Breast epithelium (tissue), 4 donors: ENCODE measurements around the gene CHEK1. TPM values are rescaled to one million over a fixed set of nuclear protein-coding genes. Genes with fewer than 3 reads are reported as not detected.

Source experiments
- DNase-seq, 2 donors: peaks; one replicate each; pipeline ENCODE4 v3.0.0-alpha.2; 2019; ENCODE audit warnings: low spot score in 2 of 2
- H3K27ac ChIP-seq, 2 donors: fragments of 200-600 bp; sonication (generic) in 1 of 2; one replicate each; pipeline ENCODE4 v1.5.1; 2016 to 2019; ENCODE audit warnings: mild to moderate bottlenecking in 1 of 2
- H3K27me3 ChIP-seq, 2 donors: fragments of 200-600 bp; sonication (generic) in 1 of 2; one replicate each; pipeline versions ENCODE4 v1.5.1 to v1.6.0; 2017 to 2019; ENCODE audit warnings: control low read depth in 1 of 2, mild to moderate bottlenecking in 1 of 2
- H3K36me3 ChIP-seq: fragments of 200-600 bp; one replicate; pipeline ENCODE4 v1.5.1; 2019
- H3K4me1 ChIP-seq, 2 donors: fragments of 200-600 bp; sonication (generic); one replicate each; pipeline ENCODE4 v1.5.1; 2016 to 2019; ENCODE audit warnings: control low read depth in 1 of 2
- H3K4me3 ChIP-seq, 3 donors: fragments of 200-600 bp; sonication (generic); 1 replicate in 2 of 3; 2 replicates in 1 of 3; pipeline ENCODE4 v1.5.1; 2016 to 2019; ENCODE audit warnings: mild to moderate bottlenecking in 3 of 3, moderate library complexity in 2 of 3
- H3K9me3 ChIP-seq, 2 donors: fragments of 200-600 bp; sonication (generic) in 1 of 2; one replicate each; pipeline ENCODE4 v1.5.1; 2016 to 2019; ENCODE audit warnings: control low read depth in 1 of 2
- CTCF ChIP-seq, 3 donors: fragments of 450-650 bp; IDR thresholded peaks; one replicate each; pipeline ENCODE4 v1.5.1; 2016 to 2017; ENCODE audit warnings: antibody characterized with exemption in 3 of 3, mild to moderate bottlenecking in 3 of 3, moderate library complexity in 3 of 3
- POLR2A ChIP-seq: fragments of 450-650 bp; IDR thresholded peaks from one replicate; pipeline ENCODE4 v1.6.1; 2016; ENCODE audit warnings: antibody characterized with exemption, mild to moderate bottlenecking, moderate library complexity
- POLR2AphosphoS5 ChIP-seq, 3 donors: sonication (generic); formaldehyde crosslinking; IDR thresholded peaks; one replicate each; pipeline ENCODE4 v1.6.1; 2017; ENCODE audit warnings: antibody characterized with exemption in 3 of 3
- intact Hi-C: fragments of 100-400 bp; cut with DNase I; formaldehyde crosslinking; loops from one replicate; pipeline ENCODE4 v1.15.1; 2023; ENCODE audit warnings: low total_unique reads
- total RNA-seq, 3 donors: library from RNA; depleted of rRNA; stranded (reverse); fragments of >200 nt; gene quantifications; one replicate each; pipeline ENCODE4 v1.1.0, GENCODE V29; 2016

Gene CHEK1
- total RNA-seq, 3 donors from 2014 or later: 3.1 to 6.6 (median 3.2) TPM

GRCh38 chr11:125679837-125680236, 54.9 kb downstream of the CHEK1 start:
- no peaks in the 10 kb centered on the region for H3K9me3 ChIP-seq
- intact Hi-C loops: no loop called here
- H3K27me3 ChIP-seq: no peaks in the 10 kb centered on the region
- H3K4me1 ChIP-seq: no peaks in the 10 kb centered on the region
- no peaks in the 10 kb centered on the region for H3K36me3 ChIP-seq
- H3K27ac ChIP-seq: no peak overlapping the region
- TF ChIP-seq CTCF (IDR thresholded peaks at IDR 0.05) (no peak), POLR2A (no peak), POLR2AphosphoS5 (IDR thresholded peaks at IDR 0.05) (no peak)
- no peak overlapping the region for H3K4me3 ChIP-seq
- no peak for DNase-seq

- Histone ChIP-seq H3K36me3 (no peaks in the 10 kb centered on the region), H3K4me3 (no peak within 1 kb of the TSS), H3K9me3 (no peaks in the 10 kb centered on the region), H3K27ac (no peak within 1 kb of the TSS), H3K27me3 (no peaks in the 10 kb centered on the region), H3K4me1 (no peaks in the 10 kb centered on the region)
- TF ChIP-seq POLR2A (no peak), CTCF (IDR thresholded peaks at IDR 0.05) (no peak), POLR2AphosphoS5 (IDR thresholded peaks at IDR 0.05) (no peak)
- intact Hi-C loops: no loop called here
- no peak for DNase-seq
These were observed 55.8 kb downstream of the CHEK1 start, which contains the start of gene ACRV1 for GRCh38 chr11:125680747-125681146. ACRV1 (minus strand) TSS chr11:125680847; CDS start chr11:125680780, 67 bp downstream.

- H3K4me3 ChIP-seq: no peak overlapping the region
These were observed 60.3 kb downstream of the CHEK1 start for GRCh38 chr11:125685228-125685627.

GRCh38 chr11:125688066-125688465, 63.1 kb downstream of the CHEK1 start:
- no peak for DNase-seq
- Histone ChIP-seq H3K36me3 (no peaks in the 10 kb centered on the region), H3K27me3 (no peaks in the 10 kb centered on the region), H3K4me1 (no peaks in the 10 kb centered on the region), H3K27ac (no peak overlapping the region), H3K9me3 (no peaks in the 10 kb centered on the region), H3K4me3 (no peak overlapping the region)
- intact Hi-C loops: no loop called here
- no peak for TF ChIP-seq POLR2AphosphoS5 (IDR thresholded peaks at IDR 0.05)
- TF ChIP-seq CTCF (IDR thresholded peaks at IDR 0.05): no peak
- TF ChIP-seq POLR2A: no peak

More at GRCh38 chr11:125685228-125685627, 60.3 kb downstream of the CHEK1 start:
- Histone ChIP-seq H3K36me3 (no peaks in the 10 kb centered on the region), H3K4me1 (no peaks in the 10 kb centered on the region), H3K27me3 (no peaks in the 10 kb centered on the region), H3K9me3 (no peaks in the 10 kb centered on the region), H3K27ac (no peak overlapping the region)
- intact Hi-C loops: no loop called here
- DNase-seq: no peak
- TF ChIP-seq CTCF (IDR thresholded peaks at IDR 0.05) (no peak), POLR2A (no peak), POLR2AphosphoS5 (IDR thresholded peaks at IDR 0.05) (no peak)

GRCh38 chr11:125688632-125689031, 63.7 kb downstream of the CHEK1 start:
- Histone ChIP-seq H3K36me3 (no peaks in the 10 kb centered on the region), H3K4me1 (no peaks in the 10 kb centered on the region), H3K4me3 (no peak overlapping the region), H3K27me3 (no peaks in the 10 kb centered on the region), H3K27ac (no peak overlapping the region), H3K9me3 (no peaks in the 10 kb centered on the region)
- DNase-seq: no peak
- intact Hi-C loops: no loop called here
- TF ChIP-seq POLR2AphosphoS5 (IDR thresholded peaks at IDR 0.05) (no peak), POLR2A (no peak), CTCF (IDR thresholded peaks at IDR 0.05) (no peak)
